ENCODE data around the gene SLC2A6. TPM values are rescaled to one million over a fixed set of nuclear protein-coding genes. Genes with fewer than 3 reads are reported as not detected.

Gene SLC2A6
- total RNA-seq, 1 donor from 2014 or later, result 24.3 TPM

DNA sequence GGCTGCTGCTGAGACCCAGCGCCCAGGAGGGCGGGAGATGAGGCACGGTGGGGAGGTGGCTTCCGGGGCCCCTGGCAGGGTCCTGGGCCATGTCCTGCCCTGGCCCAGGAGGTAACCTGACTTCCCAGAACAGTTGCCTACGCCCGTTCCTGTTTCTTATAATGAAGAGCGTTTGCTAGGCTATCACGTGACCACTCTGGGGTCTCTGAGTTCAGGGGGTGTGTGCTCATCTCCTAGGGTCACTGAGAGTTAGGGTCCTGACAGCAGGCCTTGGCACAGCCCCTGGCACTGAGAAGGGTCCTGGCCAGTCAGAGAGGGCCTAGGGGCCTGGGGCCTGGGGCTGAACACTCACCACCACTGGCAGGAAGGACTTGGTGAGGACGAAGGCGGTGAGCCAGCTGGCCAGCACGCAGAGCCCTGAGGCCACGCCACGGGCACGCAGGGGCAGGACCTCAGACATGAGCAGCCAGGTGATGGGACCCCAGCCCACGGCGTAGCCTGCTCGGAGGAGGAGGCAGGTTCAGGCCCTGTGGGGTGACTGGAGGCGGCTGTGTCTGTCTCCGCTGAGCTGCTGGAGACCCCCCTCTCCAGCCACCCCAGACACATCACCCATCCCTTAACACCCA lies 6.0 kb downstream of the SLC2A6 start:
- no peaks in the 10 kb centered on the region for H3K9me3 ChIP-seq (ENCODE audit: insufficient read depth, low read depth, low read length)
- H3K4me2 ChIP-seq (ENCODE audit: low read length), result no peak overlapping the region
- H3K4me3 ChIP-seq (ENCODE audit: insufficient read depth, low read depth, low read length), result no peak overlapping the region
- no peaks in the 10 kb centered on the region for H3K9me3 Mint-ChIP-seq (ENCODE audit: unreplicated experiment)
- H3K4me1 ChIP-seq (ENCODE audit: insufficient read depth, low read length), result peaks cover 2% of the 10 kb centered on the region
- H3K27me3 Mint-ChIP-seq (ENCODE audit: low read depth, unreplicated experiment), result no peaks in the 10 kb centered on the region
- H4K20me1 ChIP-seq (ENCODE audit: insufficient read depth, low read length), result peaks cover 17% of the 10 kb centered on the region
- no peaks in the 10 kb centered on the region for H3K27me3 ChIP-seq (ENCODE audit: insufficient read depth, low read length)
- H3K36me3 Mint-ChIP-seq (ENCODE audit: low read depth, unreplicated experiment), result peaks cover 2% of the 10 kb centered on the region
- H3K4me3 Mint-ChIP-seq (ENCODE audit: unreplicated experiment), result no peak overlapping the region
- TF ChIP-seq EZH2 (IDR thresholded peaks at IDR 0.05; ENCODE audit: insufficient read depth, low read length), result no peak
- TF ChIP-seq, protein P1, sequence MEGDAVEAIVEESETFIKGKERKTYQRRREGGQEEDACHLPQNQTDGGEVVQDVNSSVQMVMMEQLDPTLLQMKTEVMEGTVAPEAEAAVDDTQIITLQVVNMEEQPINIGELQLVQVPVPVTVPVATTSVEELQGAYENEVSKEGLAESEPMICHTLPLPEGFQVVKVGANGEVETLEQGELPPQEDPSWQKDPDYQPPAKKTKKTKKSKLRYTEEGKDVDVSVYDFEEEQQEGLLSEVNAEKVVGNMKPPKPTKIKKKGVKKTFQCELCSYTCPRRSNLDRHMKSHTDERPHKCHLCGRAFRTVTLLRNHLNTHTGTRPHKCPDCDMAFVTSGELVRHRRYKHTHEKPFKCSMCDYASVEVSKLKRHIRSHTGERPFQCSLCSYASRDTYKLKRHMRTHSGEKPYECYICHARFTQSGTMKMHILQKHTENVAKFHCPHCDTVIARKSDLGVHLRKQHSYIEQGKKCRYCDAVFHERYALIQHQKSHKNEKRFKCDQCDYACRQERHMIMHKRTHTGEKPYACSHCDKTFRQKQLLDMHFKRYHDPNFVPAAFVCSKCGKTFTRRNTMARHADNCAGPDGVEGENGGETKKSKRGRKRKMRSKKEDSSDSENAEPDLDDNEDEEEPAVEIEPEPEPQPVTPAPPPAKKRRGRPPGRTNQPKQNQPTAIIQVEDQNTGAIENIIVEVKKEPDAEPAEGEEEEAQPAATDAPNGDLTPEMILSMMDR (IDR thresholded peaks at IDR 0.05; ENCODE audit: insufficient read depth, low read depth, low read length), result no peak
- H3K36me3 ChIP-seq (ENCODE audit: insufficient read depth, low read length), result no peaks in the 10 kb centered on the region
- no peak for FAIRE-seq
- H3K79me2 ChIP-seq (ENCODE audit: insufficient read depth, low read length), result peaks cover 4% of the 10 kb centered on the region
- no peak overlapping the region for H3K27ac ChIP-seq (ENCODE audit: low read depth, low read length)
- no peak overlapping the region for H3K27ac Mint-ChIP-seq (ENCODE audit: unreplicated experiment)
- peaks cover 3% of the 10 kb centered on the region for H3K4me1 Mint-ChIP-seq (ENCODE audit: low read depth, unreplicated experiment)
- no peak for DNase-seq (ENCODE audit: low read depth)
- H2AFZ ChIP-seq (ENCODE audit: low read depth, low read length), result no peak overlapping the region
- no peak overlapping the region for H3K9ac ChIP-seq (ENCODE audit: low read length)

DNA sequence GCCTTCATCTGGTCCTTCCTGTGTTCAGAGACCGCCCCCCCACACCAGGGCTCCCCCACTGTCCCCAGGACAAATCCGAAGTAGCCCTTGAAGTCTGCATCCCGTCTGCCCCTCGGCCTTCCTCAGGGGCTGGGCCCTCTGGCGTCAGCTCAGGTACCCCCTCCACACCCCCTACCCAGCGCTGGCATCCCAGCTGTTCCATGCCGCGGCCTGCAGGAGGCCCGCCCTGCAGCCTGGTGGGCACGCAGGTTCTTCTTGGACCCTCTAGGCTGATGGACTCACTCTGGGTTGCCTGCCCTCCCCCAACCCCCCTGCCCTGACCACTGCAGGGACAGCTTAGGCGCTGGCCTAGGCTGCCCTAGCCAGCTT lies 6.6 kb downstream of the SLC2A6 start:
- FAIRE-seq, result no peak
- no peaks in the 10 kb centered on the region for H3K4me1 Mint-ChIP-seq (ENCODE audit: low read depth, unreplicated experiment)
- no peaks in the 10 kb centered on the region for H3K9me3 Mint-ChIP-seq (ENCODE audit: unreplicated experiment)

More for the DNA sequence above, 6.6 kb downstream of the SLC2A6 start:
- H3K4me3 Mint-ChIP-seq (ENCODE audit: unreplicated experiment), result no peak overlapping the region
- peaks cover 2% of the 10 kb centered on the region for H3K36me3 Mint-ChIP-seq (ENCODE audit: low read depth, unreplicated experiment)
- no peaks in the 10 kb centered on the region for H3K4me1 ChIP-seq (ENCODE audit: insufficient read depth, low read length)
- no peaks in the 10 kb centered on the region for H3K9me3 ChIP-seq (ENCODE audit: insufficient read depth, low read depth, low read length)
- H3K27me3 Mint-ChIP-seq (ENCODE audit: low read depth, unreplicated experiment), result no peaks in the 10 kb centered on the region
- no peak for DNase-seq (ENCODE audit: low read depth)
- H3K36me3 ChIP-seq (ENCODE audit: insufficient read depth, low read length), result no peaks in the 10 kb centered on the region
- no peak overlapping the region for H2AFZ ChIP-seq (ENCODE audit: low read depth, low read length)
- no peaks in the 10 kb centered on the region for H3K79me2 ChIP-seq (ENCODE audit: insufficient read depth, low read length)
- H3K27ac Mint-ChIP-seq (ENCODE audit: unreplicated experiment), result no peak overlapping the region
- peaks cover 11% of the 10 kb centered on the region for H4K20me1 ChIP-seq (ENCODE audit: insufficient read depth, low read length)
- no peak overlapping the region for H3K4me3 ChIP-seq (ENCODE audit: insufficient read depth, low read depth, low read length)
- H3K27ac ChIP-seq (ENCODE audit: low read depth, low read length), result no peak overlapping the region
- TF ChIP-seq EZH2 (IDR thresholded peaks at IDR 0.05; ENCODE audit: insufficient read depth, low read length), result no peak
- TF ChIP-seq, protein P1 (IDR thresholded peaks at IDR 0.05; ENCODE audit: insufficient read depth, low read depth, low read length), result no peak
- H3K4me2 ChIP-seq (ENCODE audit: low read length), result no peak overlapping the region
- no peaks in the 10 kb centered on the region for H3K27me3 ChIP-seq (ENCODE audit: insufficient read depth, low read length)
- H3K9ac ChIP-seq (ENCODE audit: low read length), result no peak overlapping the region

Data from astrocyte (in vitro differentiated cells and primary cell).